ENCODE results near the gene CTCF. TPM values are rescaled to one million over a fixed set of nuclear protein-coding genes. Genes with fewer than 3 reads are reported as not detected.

The CTCF gene
- total RNA-seq, 1 donor from 2014 or later, result 54.0 TPM

DNA sequence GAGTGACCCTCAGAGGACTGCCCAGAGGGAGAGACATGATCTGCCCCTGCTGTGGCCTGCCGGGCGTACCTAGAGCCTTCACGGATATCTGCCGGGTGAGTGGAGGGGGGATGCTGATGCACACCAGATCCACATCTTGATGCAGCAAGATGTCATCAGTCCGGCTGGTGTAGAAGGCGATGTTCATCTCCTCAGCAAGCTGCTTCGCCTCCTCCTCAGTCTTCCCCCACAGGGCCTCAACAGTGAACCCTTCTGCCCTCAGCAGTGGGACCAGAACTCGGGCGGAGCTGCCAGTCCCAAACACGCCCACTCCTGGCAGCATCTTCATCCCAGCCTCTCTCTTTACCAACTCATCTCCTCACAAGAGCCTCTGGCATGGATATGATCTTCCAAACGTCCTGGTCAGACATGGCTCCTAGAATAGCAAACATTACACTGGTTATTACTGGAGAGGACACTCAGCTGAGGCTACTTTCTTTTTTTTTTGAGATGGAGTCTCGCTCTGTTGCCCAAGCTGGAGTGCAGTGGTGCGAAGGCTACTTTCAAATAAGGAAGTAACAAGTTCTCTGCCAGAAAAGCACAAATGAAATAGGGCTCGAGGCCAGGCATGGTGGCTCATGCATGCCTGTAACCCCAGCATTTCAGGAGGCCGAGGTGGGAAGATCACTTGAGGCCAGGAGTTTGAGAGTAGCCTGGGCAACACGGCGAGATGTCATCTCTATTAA lies 123.2 kb downstream of the CTCF start:
- DNase-seq, result no peak

Small RNA genes lying within 50 kb of the gene (small RNA-seq; reads per million reads assigned to genes)
- gene AC027682.3, result not detected

Other genes starting within 250 kb of the CTCF start
- 0.31 TPM for gene KCTD19, start 235.8 kb upstream of the CTCF start, total RNA-seq
- 1.4 TPM for gene LRRC36, start 235.7 kb upstream of the CTCF start, total RNA-seq
- 2.3 TPM for gene TPPP3, start 169.0 kb upstream of the CTCF start, total RNA-seq
- 2.3 TPM for gene ZDHHC1, start 146.0 kb upstream of the CTCF start, total RNA-seq
- gene HSD11B2, start 131.4 kb upstream of the CTCF start, total RNA-seq, result not detected
- gene ATP6V0D1, start 81.4 kb upstream of the CTCF start, total RNA-seq, result 63.0 TPM
- gene AGRP, start 79.0 kb upstream of the CTCF start, total RNA-seq, result not detected
- gene RIPOR1, start 33.7 kb upstream of the CTCF start, total RNA-seq, result 26.2 TPM
- gene CARMIL2, start 82.6 kb downstream of the CTCF start, total RNA-seq, result 3.1 TPM
- 17.6 TPM for gene ACD, start 97.7 kb downstream of the CTCF start, total RNA-seq
- 8.3 TPM for gene PARD6A, start 98.4 kb downstream of the CTCF start, total RNA-seq
- gene ENKD1, start 104.2 kb downstream of the CTCF start, total RNA-seq, result 6.2 TPM
- gene C16orf86, start 104.3 kb downstream of the CTCF start, total RNA-seq, result 3.1 TPM
- gene GFOD2, start 156.8 kb downstream of the CTCF start, total RNA-seq, result 51.5 TPM
- 4.4 TPM for gene RANBP10, start 244.0 kb downstream of the CTCF start, total RNA-seq
- gene TSNAXIP1, start 244.4 kb downstream of the CTCF start, total RNA-seq, result 3.7 TPM